HepG2 (cell line): ENCODE data around the gene CSNK1D. TPM values are rescaled to one million over a fixed set of nuclear protein-coding genes. Genes with fewer than 3 reads are reported as not detected.

Source experiments
- ATF7-NPFF ChIP-seq: sonication (generic); formaldehyde crosslinking; IDR thresholded peaks from 2 replicates; pipeline ENCODE4 v1.8.1; 2023; ENCODE audit warnings: mild to moderate bottlenecking, low read depth, missing genetic modification reagents, moderate library complexity
- BRD4 ChIP-seq: sonication (generic); formaldehyde crosslinking; IDR thresholded peaks from 2 replicates; pipeline ENCODE4 v1.4.0; 2020; ENCODE audit warnings: missing genetic modification reagents
- HDAC2 ChIP-seq: sonication (generic); formaldehyde crosslinking; IDR thresholded peaks from 2 replicates; pipeline ENCODE4 v1.4.0; 2020; ENCODE audit warnings: missing genetic modification reagents
- ISX ChIP-seq: sonication (generic); formaldehyde crosslinking; conservative IDR thresholded peaks from 2 replicates; pipeline ENCODE4 v1.5.0; 2020; ENCODE audit warnings: missing genetic modification reagents
- NAIF1 ChIP-seq: sonication (generic); formaldehyde crosslinking; IDR thresholded peaks from 2 replicates; pipeline ENCODE4 v1.5.0; 2020; ENCODE audit warnings: mild to moderate bottlenecking, missing genetic modification reagents, borderline replicate concordance
- NR3C1 ChIP-seq: sonication (generic); formaldehyde crosslinking; IDR thresholded peaks from 2 replicates; pipeline ENCODE4 v1.4.0; 2020; ENCODE audit warnings: missing genetic modification reagents
- SAFB2 ChIP-seq: sonication (generic); formaldehyde crosslinking; IDR thresholded peaks from 2 replicates; pipeline ENCODE4 v1.5.1; 2020; ENCODE audit warnings: missing genetic modification reagents, low read depth, mild to moderate bottlenecking, borderline replicate concordance
- TMF1 ChIP-seq: sonication (generic); formaldehyde crosslinking; IDR thresholded peaks from 2 replicates; pipeline ENCODE4 v1.8.1; 2022; ENCODE audit warnings: low read depth, missing genetic modification reagents
- U2AF2 ChIP-seq: fragments of 200-400 bp; formaldehyde crosslinking; IDR thresholded peaks from 2 replicates; pipeline ENCODE4 v1.6.1; 2017; ENCODE audit warnings: low read depth, mild to moderate bottlenecking, low read length
- ZNF260 ChIP-seq: sonication (generic); formaldehyde crosslinking; IDR thresholded peaks from 2 replicates; pipeline ENCODE4 v1.4.0; 2020; ENCODE audit warnings: missing genetic modification reagents, low read depth, mild to moderate bottlenecking, borderline replicate concordance
- ZNF530 ChIP-seq: sonication (generic); formaldehyde crosslinking; IDR thresholded peaks from 2 replicates; pipeline ENCODE4 v1.5.0; 2020; ENCODE audit warnings: low read depth, mild to moderate bottlenecking, missing genetic modification reagents
- polyA plus RNA-seq, 8 experiments: library from polyadenylated mRNA; depleted of rRNA in 3 of 8; stranded (reverse) in 7 of 8; unstranded in 1 of 8; fragments of >200 nt; fragmentation: Illumina TruSeq in 4 of 8; extraction: Trizol in 4 of 8; gene quantifications; 2 replicates each; pipeline versions ENCODE4 v1.2.1 to v1.2.3, GENCODE V29; 2011 to 2016; ENCODE audit warnings: low read depth in 4 of 8, missing spikeins in 1 of 8, mixed read lengths in 1 of 8; ENCODE audit not compliant: insufficient read depth in 1 of 8
- total RNA-seq, 5 experiments: library from RNA; depleted of rRNA; stranded (reverse); fragments of >200 nt; fragmentation: Illumina TruSeq; extraction: Trizol; gene quantifications; 2 replicates each; pipeline ENCODE4 v1.2.3, GENCODE V29; 2016; ENCODE audit warnings: low read depth in 1 of 5
- TF ChIP-seq, protein P1 (sequence below): sonication (generic); formaldehyde crosslinking; IDR thresholded peaks from 2 replicates; pipeline ENCODE4 v1.4.0; 2020; ENCODE audit warnings: mild to moderate bottlenecking, missing genetic modification reagents
- TF ChIP-seq, protein P2 (sequence below): sonication (generic); formaldehyde crosslinking; IDR thresholded peaks from 2 replicates; pipeline ENCODE4 v1.8.0; 2022; ENCODE audit warnings: missing genetic modification reagents, mild to moderate bottlenecking, inconsistent platforms, borderline replicate concordance
- TF ChIP-seq, protein P3 (sequence below): sonication (generic); formaldehyde crosslinking; IDR thresholded peaks from 2 replicates; pipeline ENCODE4 v1.8.1; 2022; ENCODE audit warnings: low read depth, mild to moderate bottlenecking, missing genetic modification reagents
- TF ChIP-seq, protein P4 (sequence below): sonication (generic); formaldehyde crosslinking; IDR thresholded peaks from 2 replicates; pipeline ENCODE4 v1.8.1; 2023; ENCODE audit warnings: mild to moderate bottlenecking, missing genetic modification reagents
- TF ChIP-seq, protein P5 (sequence below): IDR thresholded peaks from 2 replicates; pipeline ENCODE4 v1.6.1; 2016; ENCODE audit warnings: missing compliant biosample characterization, missing genetic modification reagents, borderline replicate concordance
- TF ChIP-seq, protein P6 (sequence below): IDR thresholded peaks from 2 replicates; pipeline ENCODE4 v1.6.1; 2012; ENCODE audit warnings: low read depth, low read length, improper control_type of control experiment
- TF ChIP-seq, protein P7 (sequence below): IDR thresholded peaks from 2 replicates; pipeline ENCODE4 v1.6.1; 2016; ENCODE audit warnings: missing compliant biosample characterization, missing genetic modification reagents, borderline replicate concordance

Gene CSNK1D
- total and polyA plus RNA-seq, 2 of the 13 experiments (the other 11 are each of a cell fraction or from before 2014, with no cell fraction given), result 31.5 to 128 TPM

DNA sequence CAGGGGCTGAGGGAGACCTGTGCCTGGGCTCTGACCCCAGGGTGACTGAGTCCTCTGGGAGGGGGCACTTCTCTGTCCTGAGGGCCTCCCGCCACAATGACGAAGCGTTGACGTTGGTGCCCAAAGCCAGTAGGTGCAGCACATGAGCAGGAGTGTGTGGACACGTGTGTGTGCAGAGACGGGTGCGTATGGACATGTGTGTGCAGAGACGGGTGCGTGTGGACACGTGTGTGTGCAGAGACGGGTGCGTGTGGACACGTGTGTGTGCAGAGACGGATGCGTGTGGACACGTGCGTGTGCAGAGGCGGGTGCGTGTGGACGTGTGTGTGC, 44.6 kb upstream of the CSNK1D start (continued):
- TF ChIP-seq, protein P1, sequence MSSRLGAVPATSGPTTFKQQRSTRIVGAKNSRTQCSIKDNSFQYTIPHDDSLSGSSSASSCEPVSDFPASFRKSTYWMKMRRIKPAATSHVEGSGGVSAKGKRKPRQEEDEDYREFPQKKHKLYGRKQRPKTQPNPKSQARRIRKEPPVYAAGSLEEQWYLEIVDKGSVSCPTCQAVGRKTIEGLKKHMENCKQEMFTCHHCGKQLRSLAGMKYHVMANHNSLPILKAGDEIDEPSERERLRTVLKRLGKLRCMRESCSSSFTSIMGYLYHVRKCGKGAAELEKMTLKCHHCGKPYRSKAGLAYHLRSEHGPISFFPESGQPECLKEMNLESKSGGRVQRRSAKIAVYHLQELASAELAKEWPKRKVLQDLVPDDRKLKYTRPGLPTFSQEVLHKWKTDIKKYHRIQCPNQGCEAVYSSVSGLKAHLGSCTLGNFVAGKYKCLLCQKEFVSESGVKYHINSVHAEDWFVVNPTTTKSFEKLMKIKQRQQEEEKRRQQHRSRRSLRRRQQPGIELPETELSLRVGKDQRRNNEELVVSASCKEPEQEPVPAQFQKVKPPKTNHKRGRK (CRISPR knock-in tag), result 0 out of 2 replicates have a peak, but pooled peaks have one; percentile 37
- TF ChIP-seq TMF1 (CRISPR knock-in tag), result no peak
- TF ChIP-seq, protein P2, sequence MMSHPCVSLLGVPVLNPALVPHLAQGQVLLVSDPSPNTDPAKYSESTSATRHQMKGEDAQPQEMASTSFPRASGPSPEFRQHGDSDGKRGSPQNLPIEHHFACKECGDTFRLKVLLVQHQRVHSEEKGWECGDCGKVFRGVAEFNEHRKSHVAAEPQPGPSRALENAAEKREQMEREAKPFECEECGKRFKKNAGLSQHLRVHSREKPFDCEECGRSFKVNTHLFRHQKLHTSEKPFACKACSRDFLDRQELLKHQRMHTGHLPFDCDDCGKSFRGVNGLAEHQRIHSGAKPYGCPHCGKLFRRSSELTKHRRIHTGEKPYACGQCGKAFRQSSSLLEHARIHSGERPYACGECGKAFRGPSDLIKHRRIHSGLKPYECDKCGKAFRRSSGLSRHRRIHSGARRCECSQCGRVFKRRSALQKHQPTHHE (CRISPR knock-in tag), result no peak
- TF ChIP-seq, protein P3, sequence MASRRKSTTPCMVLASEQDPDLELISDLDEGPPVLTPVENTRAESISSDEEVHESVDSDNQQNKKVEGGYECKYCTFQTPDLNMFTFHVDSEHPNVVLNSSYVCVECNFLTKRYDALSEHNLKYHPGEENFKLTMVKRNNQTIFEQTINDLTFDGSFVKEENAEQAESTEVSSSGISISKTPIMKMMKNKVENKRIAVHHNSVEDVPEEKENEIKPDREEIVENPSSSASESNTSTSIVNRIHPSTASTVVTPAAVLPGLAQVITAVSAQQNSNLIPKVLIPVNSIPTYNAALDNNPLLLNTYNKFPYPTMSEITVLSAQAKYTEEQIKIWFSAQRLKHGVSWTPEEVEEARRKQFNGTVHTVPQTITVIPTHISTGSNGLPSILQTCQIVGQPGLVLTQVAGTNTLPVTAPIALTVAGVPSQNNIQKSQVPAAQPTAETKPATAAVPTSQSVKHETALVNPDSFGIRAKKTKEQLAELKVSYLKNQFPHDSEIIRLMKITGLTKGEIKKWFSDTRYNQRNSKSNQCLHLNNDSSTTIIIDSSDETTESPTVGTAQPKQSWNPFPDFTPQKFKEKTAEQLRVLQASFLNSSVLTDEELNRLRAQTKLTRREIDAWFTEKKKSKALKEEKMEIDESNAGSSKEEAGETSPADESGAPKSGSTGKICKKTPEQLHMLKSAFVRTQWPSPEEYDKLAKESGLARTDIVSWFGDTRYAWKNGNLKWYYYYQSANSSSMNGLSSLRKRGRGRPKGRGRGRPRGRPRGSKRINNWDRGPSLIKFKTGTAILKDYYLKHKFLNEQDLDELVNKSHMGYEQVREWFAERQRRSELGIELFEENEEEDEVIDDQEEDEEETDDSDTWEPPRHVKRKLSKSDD (CRISPR knock-in tag), result peak; percentile 61; the same call in 1 of the 2 replicates
- TF ChIP-seq NAIF1 (CRISPR knock-in tag), result no peak
- TF ChIP-seq, protein P4, sequence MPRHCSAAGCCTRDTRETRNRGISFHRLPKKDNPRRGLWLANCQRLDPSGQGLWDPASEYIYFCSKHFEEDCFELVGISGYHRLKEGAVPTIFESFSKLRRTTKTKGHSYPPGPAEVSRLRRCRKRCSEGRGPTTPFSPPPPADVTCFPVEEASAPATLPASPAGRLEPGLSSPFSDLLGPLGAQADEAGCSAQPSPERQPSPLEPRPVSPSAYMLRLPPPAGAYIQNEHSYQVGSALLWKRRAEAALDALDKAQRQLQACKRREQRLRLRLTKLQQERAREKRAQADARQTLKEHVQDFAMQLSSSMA (CRISPR knock-in tag), result no peak
- TF ChIP-seq ZNF260 (CRISPR knock-in tag), result no peak
- TF ChIP-seq BRD4, result no peak
- no peak for TF ChIP-seq ZNF530
- TF ChIP-seq NR3C1 (CRISPR knock-in tag), result no peak
- no peak for TF ChIP-seq HDAC2 (CRISPR knock-in tag)
- TF ChIP-seq SAFB2 (CRISPR knock-in tag), result no peak
- TF ChIP-seq, protein P5, sequence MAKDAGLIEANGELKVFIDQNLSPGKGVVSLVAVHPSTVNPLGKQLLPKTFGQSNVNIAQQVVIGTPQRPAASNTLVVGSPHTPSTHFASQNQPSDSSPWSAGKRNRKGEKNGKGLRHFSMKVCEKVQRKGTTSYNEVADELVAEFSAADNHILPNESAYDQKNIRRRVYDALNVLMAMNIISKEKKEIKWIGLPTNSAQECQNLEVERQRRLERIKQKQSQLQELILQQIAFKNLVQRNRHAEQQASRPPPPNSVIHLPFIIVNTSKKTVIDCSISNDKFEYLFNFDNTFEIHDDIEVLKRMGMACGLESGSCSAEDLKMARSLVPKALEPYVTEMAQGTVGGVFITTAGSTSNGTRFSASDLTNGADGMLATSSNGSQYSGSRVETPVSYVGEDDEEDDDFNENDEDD, result 0 out of 2 replicates have a peak, but pooled peaks have one; percentile 19
- no peak for TF ChIP-seq U2AF2
- no peak for TF ChIP-seq ISX (CRISPR knock-in tag)
- TF ChIP-seq ATF7-NPFF (CRISPR knock-in tag), result 0 out of 2 replicates have a peak, but pooled peaks have one; percentile 12
- TF ChIP-seq, protein P6, sequence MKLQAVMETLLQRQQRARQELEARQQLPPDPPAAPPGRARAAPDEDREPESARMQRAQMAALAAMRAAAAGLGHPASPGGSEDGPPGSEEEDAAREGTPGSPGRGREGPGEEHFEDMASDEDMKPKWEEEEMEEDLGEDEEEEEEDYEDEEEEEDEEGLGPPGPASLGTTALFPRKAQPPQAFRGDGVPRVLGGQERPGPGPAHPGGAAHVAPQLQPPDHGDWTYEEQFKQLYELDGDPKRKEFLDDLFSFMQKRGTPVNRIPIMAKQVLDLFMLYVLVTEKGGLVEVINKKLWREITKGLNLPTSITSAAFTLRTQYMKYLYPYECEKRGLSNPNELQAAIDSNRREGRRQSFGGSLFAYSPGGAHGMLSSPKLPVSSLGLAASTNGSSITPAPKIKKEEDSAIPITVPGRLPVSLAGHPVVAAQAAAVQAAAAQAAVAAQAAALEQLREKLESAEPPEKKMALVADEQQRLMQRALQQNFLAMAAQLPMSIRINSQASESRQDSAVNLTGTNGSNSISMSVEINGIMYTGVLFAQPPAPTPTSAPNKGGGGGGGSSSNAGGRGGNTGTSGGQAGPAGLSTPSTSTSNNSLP, result no peak
- TF ChIP-seq, protein P7, sequence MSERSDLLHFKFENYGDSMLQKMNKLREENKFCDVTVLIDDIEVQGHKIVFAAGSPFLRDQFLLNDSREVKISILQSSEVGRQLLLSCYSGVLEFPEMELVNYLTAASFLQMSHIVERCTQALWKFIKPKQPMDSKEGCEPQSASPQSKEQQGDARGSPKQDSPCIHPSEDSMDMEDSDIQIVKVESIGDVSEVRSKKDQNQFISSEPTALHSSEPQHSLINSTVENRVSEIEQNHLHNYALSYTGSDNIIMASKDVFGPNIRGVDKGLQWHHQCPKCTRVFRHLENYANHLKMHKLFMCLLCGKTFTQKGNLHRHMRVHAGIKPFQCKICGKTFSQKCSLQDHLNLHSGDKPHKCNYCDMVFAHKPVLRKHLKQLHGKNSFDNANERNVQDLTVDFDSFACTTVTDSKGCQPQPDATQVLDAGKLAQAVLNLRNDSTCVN, result no peak
